DOHH2 (cell line): Measurements from ENCODE around the gene THSD7A.

Experiments
- CTCF ChIP-seq: fragments of 200-600 bp; sonication (generic); IDR thresholded peaks from one replicate; pipeline ENCODE4 v1.5.1; 2014; ENCODE audit warnings: antibody characterized with exemption, mild to moderate bottlenecking, low read depth, low read length; ENCODE audit not compliant: poor library complexity, severe bottlenecking
- EZH2phosphoT487 ChIP-seq: fragments of 200-600 bp; sonication (generic); IDR thresholded peaks from 2 replicates; pipeline ENCODE4 v1.6.1; 2017; ENCODE audit warnings: borderline replicate concordance, mild to moderate bottlenecking, antibody characterized with exemption, low read length, moderate library complexity, mixed read lengths

- no peak for TF ChIP-seq CTCF
- no peak for TF ChIP-seq EZH2phosphoT487
Measured at GRCh38 chr7:11726794-11727155, 105.2 kb downstream of the THSD7A start.
